Mesendoderm (in vitro differentiated cells): ENCODE results near the gene ZNF425.
"Not testable (repeated sequence)": the region's sequence is repeated elsewhere in the genome, so short reads cannot be mapped to it uniquely, and the experiment has no call there.

ENCODE experiments used
- DNase-seq: peaks from one replicate; pipeline ENCODE4 v3.0.0; 2013
- H2AK5ac ChIP-seq: 2 replicates; pipeline ENCODE4 v1.6.1; 2013; ENCODE audit warnings: low read length, inconsistent platforms
- H2BK120ac ChIP-seq: 2 replicates; pipeline ENCODE4 v1.6.1; 2013; ENCODE audit warnings: low read depth, mild to moderate bottlenecking, low read length, moderate library complexity, mixed read lengths
- H2BK15ac ChIP-seq: replicated peaks from 2 replicates; pipeline ENCODE4 v1.6.1; 2013; ENCODE audit warnings: low read depth, mild to moderate bottlenecking, moderate library complexity
- H2BK5ac ChIP-seq: 2 replicates; pipeline ENCODE4 v1.6.1; 2013; ENCODE audit warnings: low read length, inconsistent platforms
- H3K18ac ChIP-seq: 2 replicates; pipeline ENCODE4 v1.6.1; 2013; ENCODE audit warnings: mild to moderate bottlenecking, low read length, mixed read lengths
- H3K23ac ChIP-seq: one replicate; pipeline ENCODE4 v1.6.1; 2013; ENCODE audit warnings: low read length
- H3K27ac ChIP-seq: 2 replicates; pipeline ENCODE4 v1.5.1; 2013; ENCODE audit warnings: low read depth, mild to moderate bottlenecking, inconsistent platforms, low read length, moderate library complexity
- H3K27me3 ChIP-seq: 2 replicates; pipeline ENCODE4 v1.6.1; 2013; ENCODE audit warnings: low read length, control low read depth, mild to moderate bottlenecking, inconsistent platforms; ENCODE audit not compliant: insufficient read depth, poor library complexity
- H3K36me3 ChIP-seq: 2 replicates; pipeline ENCODE4 v1.6.1; 2013; ENCODE audit warnings: low read length, inconsistent platforms; ENCODE audit not compliant: control insufficient read depth, insufficient read depth
- H3K4ac ChIP-seq: one replicate; pipeline ENCODE4 v1.6.1; 2013; ENCODE audit warnings: low read depth, mild to moderate bottlenecking, low read length, moderate library complexity
- H3K4me1 ChIP-seq: 2 replicates; pipeline ENCODE4 v1.6.1; 2013; ENCODE audit warnings: low read depth, low read length, inconsistent platforms; ENCODE audit not compliant: control insufficient read depth
- H3K4me2 ChIP-seq: 2 replicates; pipeline ENCODE4 v1.6.1; 2013; ENCODE audit warnings: low read length
- H3K4me3 ChIP-seq: 2 replicates; pipeline ENCODE4 v1.5.1; 2013; ENCODE audit warnings: mild to moderate bottlenecking, low read length
- H3K56ac ChIP-seq: one replicate; pipeline ENCODE4 v1.6.1; 2013; ENCODE audit warnings: low read length
- H3K79me1 ChIP-seq: 2 replicates; pipeline ENCODE4 v1.6.1; 2013; ENCODE audit warnings: low read length, inconsistent platforms
- H3K79me2 ChIP-seq: 2 replicates; pipeline ENCODE4 v1.6.1; 2013; ENCODE audit warnings: mild to moderate bottlenecking, low read length; ENCODE audit not compliant: control insufficient read depth, insufficient read depth
- H3K9ac ChIP-seq: 2 replicates; pipeline ENCODE4 v1.6.1; 2013; ENCODE audit warnings: low read length, inconsistent platforms
- H4K5ac ChIP-seq: one replicate; pipeline ENCODE4 v1.6.1; 2013; ENCODE audit warnings: low read length
- H4K8ac ChIP-seq: one replicate; pipeline ENCODE4 v1.6.1; 2013; ENCODE audit warnings: low read depth, mild to moderate bottlenecking, control low read depth, low read length, moderate library complexity
- whole genome bisulfite sequencing: extraction: QIAGEN DNeasy Blood & Tissue Kit; methylation state at CpG from one replicate; pipeline ENCODE4 v1.1.7; 2013; ENCODE audit warnings: low lambda C conversion rate, missing lambda C conversion rate; ENCODE audit not compliant: insufficient coverage; ENCODE audit errors: extremely low coverage; 5-methylcytosine and 5-hydroxymethylcytosine counted together

ZNF425 gene

GRCh38 chr7:149147752-149148653 is 21.9 kb upstream of the ZNF425 start:
- Histone ChIP-seq H2BK15ac (no peak overlapping the region), H3K56ac (peak overlapping the region; percentile 99), H3K18ac (peak overlapping the region; percentile 73), H3K4me2 (peak overlapping the region; percentile 62), H2BK5ac (no peak overlapping the region), H3K27ac (peak overlapping the region; percentile 86), H4K8ac (no peak overlapping the region), H3K36me3 (no peaks in the 10 kb centered on the region), H4K5ac (no peak overlapping the region), H3K79me1 (peaks cover 3% of the 10 kb centered on the region), H3K23ac (no peak overlapping the region), H2BK120ac (no peak overlapping the region), H2AK5ac (no peak overlapping the region), H3K4me1 (peaks cover 4% of the 10 kb centered on the region), H3K4ac (peak overlapping the region; percentile 90), H3K4me3 (peak overlapping the region; percentile 86), H3K27me3 (no peaks in the 10 kb centered on the region), H3K9ac (peak overlapping the region; percentile 97), H3K79me2 (peaks cover 39% of the 10 kb centered on the region)
- peak; percentile 60 for DNase-seq
- WGBS, result no CpG with 5 or more reads among the region's 86 CpGs

GRCh38 chr7:149147072-149147751 is 21.1 kb upstream of the ZNF425 start, which contains the start of gene ZNF398:
Gene ZNF398, plus strand, starts transcription at chr7:149147453. Its CDS starts 290 bp downstream, at chr7:149147743.
- Histone ChIP-seq H3K4me3 (peak within 1 kb of the TSS; percentile 86), H3K56ac (peak within 1 kb of the TSS; percentile 99), H2BK120ac (no peak within 1 kb of the TSS), H3K4me2 (peak within 1 kb of the TSS; percentile 94), H2AK5ac (no peak within 1 kb of the TSS), H2BK5ac (peak within 1 kb of the TSS; percentile 88), H3K27me3 (no peaks in the 10 kb centered on the region), H3K23ac (peak within 1 kb of the TSS; percentile 86), H4K8ac (no peak within 1 kb of the TSS), H3K4ac (peak within 1 kb of the TSS; percentile 92), H4K5ac (peak within 1 kb of the TSS; percentile 99), H3K4me1 (peaks cover 4% of the 10 kb centered on the region), H3K36me3 (no peaks in the 10 kb centered on the region), H2BK15ac (no peak within 1 kb of the TSS), H3K79me2 (peaks cover 35% of the 10 kb centered on the region), H3K27ac (peak within 1 kb of the TSS; percentile 86), H3K9ac (peak within 1 kb of the TSS; percentile 97), H3K18ac (peak within 1 kb of the TSS; percentile 73), H3K79me1 (peaks cover 3% of the 10 kb centered on the region)
- no CpG with 5 or more reads among the region's 79 CpGs for WGBS
- peak; percentile 80 for DNase-seq

GRCh38 chr7:149145031-149145845 is 19.1 kb upstream of the ZNF425 start:
- no peak overlapping the region for H3K4ac ChIP-seq
- no peak overlapping the region for H3K9ac ChIP-seq
- H3K4me3 ChIP-seq, result no peak overlapping the region
- H4K5ac ChIP-seq, result no peak overlapping the region
- H3K56ac ChIP-seq, result peak overlapping the region; percentile 22
- no peak overlapping the region for H3K23ac ChIP-seq
- no peaks in the 10 kb centered on the region for H3K27me3 ChIP-seq
- H3K79me2 ChIP-seq, result peaks cover 23% of the 10 kb centered on the region
- no peaks in the 10 kb centered on the region for H3K79me1 ChIP-seq
- no CpG with 5 or more reads among the region's 8 CpGs for WGBS
- peak overlapping the region; percentile 69 for H3K27ac ChIP-seq
- H2BK15ac ChIP-seq, result peak overlapping the region; percentile 57
- H3K18ac ChIP-seq, result no peak overlapping the region
- no peaks in the 10 kb centered on the region for H3K36me3 ChIP-seq
- H3K4me2 ChIP-seq, result no peak overlapping the region
- peaks cover 4% of the 10 kb centered on the region for H3K4me1 ChIP-seq
- no peak overlapping the region for H2BK5ac ChIP-seq
- no peak overlapping the region for H2BK120ac ChIP-seq
- H4K8ac ChIP-seq, result no peak overlapping the region
- no peak overlapping the region for H2AK5ac ChIP-seq
- peak; percentile 58 for DNase-seq

- H3K23ac ChIP-seq, H2BK120ac ChIP-seq, H2AK5ac ChIP-seq, H3K4me3 ChIP-seq, H4K8ac ChIP-seq, H3K4me1 ChIP-seq, H3K79me1 ChIP-seq, H3K36me3 ChIP-seq, H3K9ac ChIP-seq, H2BK15ac ChIP-seq, H2BK5ac ChIP-seq, H3K4ac ChIP-seq, H3K27me3 ChIP-seq, H3K27ac ChIP-seq, H3K4me2 ChIP-seq, H4K5ac ChIP-seq: not testable (repeated sequence)
- DNase-seq, result peak; percentile 30
- Histone ChIP-seq H3K18ac (peak overlapping the region; percentile 46), H3K56ac (peak overlapping the region; percentile 15), H3K79me2 (peaks cover 16% of the 10 kb centered on the region)
- no CpG with 5 or more reads among the region's 14 CpGs for WGBS
Measured at GRCh38 chr7:149144436-149144922, 18.4 kb upstream of the ZNF425 start.

- Histone ChIP-seq H3K4me1 (peaks cover 4% of the 10 kb centered on the region), H3K27ac (no peak overlapping the region), H3K79me1 (no peaks in the 10 kb centered on the region), H3K23ac (no peak overlapping the region), H3K4me3 (no peak overlapping the region), H2BK15ac (no peak overlapping the region), H3K9ac (no peak overlapping the region), H3K4me2 (no peak overlapping the region), H3K56ac (no peak overlapping the region), H2BK5ac (no peak overlapping the region), H3K79me2 (no peaks in the 10 kb centered on the region), H3K4ac (no peak overlapping the region), H2BK120ac (no peak overlapping the region), H3K36me3 (no peaks in the 10 kb centered on the region), H3K27me3 (no peaks in the 10 kb centered on the region), H3K18ac (no peak overlapping the region), H4K8ac (no peak overlapping the region), H2AK5ac (no peak overlapping the region), H4K5ac (no peak overlapping the region)
- no peak for DNase-seq
- no CpG with 5 or more reads among the region's 4 CpGs for WGBS
Measured at GRCh38 chr7:149141893-149142292, 15.8 kb upstream of the ZNF425 start.
